Uterus (tissue), 2 donors: ENCODE data around the gene DNAJC7.

Source experiments
- POLR2A ChIP-seq, 2 donors: fragments of 450-650 bp; IDR thresholded peaks; one replicate each; pipeline ENCODE4 v1.6.1; 2016; ENCODE audit warnings: antibody characterized with exemption in 2 of 2, mild to moderate bottlenecking in 1 of 2, moderate library complexity in 1 of 2
- TF ChIP-seq, protein P1 (sequence below), 4 experiments: fragments of 200-600 bp in 2 of 4; fragments of 450-650 bp in 2 of 4; sonication (generic) in 2 of 4; IDR thresholded peaks; one replicate each; pipeline ENCODE4 v1.5.1; 2016 to 2019; ENCODE audit warnings: antibody characterized with exemption in 4 of 4, mild to moderate bottlenecking in 2 of 4, moderate library complexity in 1 of 4

DNA sequence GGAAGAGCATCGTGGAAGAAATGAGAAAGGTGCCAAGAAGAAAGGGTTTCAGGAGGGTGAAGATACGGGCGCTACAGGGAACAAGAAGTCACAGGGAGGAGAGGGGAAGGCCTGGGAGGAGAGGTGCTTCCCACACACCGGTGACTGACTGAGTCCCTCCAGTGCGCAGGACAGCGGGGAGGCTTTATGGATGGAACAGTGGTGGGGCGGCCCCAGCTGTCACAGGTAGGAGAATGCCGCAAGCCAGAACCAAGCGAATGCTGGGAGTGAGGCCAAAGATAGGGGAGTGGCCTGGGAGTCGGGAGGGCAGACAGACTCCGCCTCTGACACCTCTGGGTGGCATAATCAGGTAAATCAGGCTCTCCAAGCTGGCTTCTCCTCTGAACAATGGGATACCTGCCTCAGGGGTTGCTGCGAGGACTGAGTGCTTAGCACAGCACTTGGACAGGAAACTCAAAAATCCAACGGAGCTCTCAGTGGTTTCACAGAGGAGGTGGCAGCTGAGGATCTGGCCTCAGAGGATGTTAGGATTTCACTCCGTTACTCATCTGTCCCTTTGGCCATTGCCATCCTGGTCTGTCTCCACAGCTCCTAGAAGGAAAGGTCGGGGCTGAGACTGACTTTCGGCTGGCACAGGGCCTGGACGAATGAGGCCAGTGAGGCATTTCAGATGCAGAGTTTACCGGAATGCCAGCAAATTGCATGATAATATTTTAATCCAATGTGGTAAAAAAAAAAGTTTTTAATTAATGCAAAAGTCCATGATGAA lies 51.4 kb downstream of the DNAJC7 start:
- TF ChIP-seq, protein P1, sequence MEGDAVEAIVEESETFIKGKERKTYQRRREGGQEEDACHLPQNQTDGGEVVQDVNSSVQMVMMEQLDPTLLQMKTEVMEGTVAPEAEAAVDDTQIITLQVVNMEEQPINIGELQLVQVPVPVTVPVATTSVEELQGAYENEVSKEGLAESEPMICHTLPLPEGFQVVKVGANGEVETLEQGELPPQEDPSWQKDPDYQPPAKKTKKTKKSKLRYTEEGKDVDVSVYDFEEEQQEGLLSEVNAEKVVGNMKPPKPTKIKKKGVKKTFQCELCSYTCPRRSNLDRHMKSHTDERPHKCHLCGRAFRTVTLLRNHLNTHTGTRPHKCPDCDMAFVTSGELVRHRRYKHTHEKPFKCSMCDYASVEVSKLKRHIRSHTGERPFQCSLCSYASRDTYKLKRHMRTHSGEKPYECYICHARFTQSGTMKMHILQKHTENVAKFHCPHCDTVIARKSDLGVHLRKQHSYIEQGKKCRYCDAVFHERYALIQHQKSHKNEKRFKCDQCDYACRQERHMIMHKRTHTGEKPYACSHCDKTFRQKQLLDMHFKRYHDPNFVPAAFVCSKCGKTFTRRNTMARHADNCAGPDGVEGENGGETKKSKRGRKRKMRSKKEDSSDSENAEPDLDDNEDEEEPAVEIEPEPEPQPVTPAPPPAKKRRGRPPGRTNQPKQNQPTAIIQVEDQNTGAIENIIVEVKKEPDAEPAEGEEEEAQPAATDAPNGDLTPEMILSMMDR (IDR thresholded peaks at IDR 0.05) = no peak
- TF ChIP-seq POLR2A (IDR thresholded peaks at IDR 0.05) = no peak
